Hepatocyte (in vitro differentiated cells): Measurements from ENCODE around the gene TRIP12. TPM values are rescaled to one million over a fixed set of nuclear protein-coding genes. Genes with fewer than 3 reads are reported as not detected.

Source experiments
- DNase-seq: peaks from one replicate; pipeline ENCODE4 v3.0.0-alpha.2; 2016; ENCODE audit warnings: low spot score
- H2AFZ ChIP-seq: fragments of 200-600 bp; sonication (generic); 2 replicates; pipeline ENCODE4 v1.6.0; 2016; ENCODE audit warnings: antibody characterized with exemption, mild to moderate bottlenecking
- H3K27ac ChIP-seq: fragments of 200-600 bp; sonication (generic); 2 replicates; pipeline ENCODE4 v1.5.1; 2016; ENCODE audit warnings: mild to moderate bottlenecking
- H3K27me3 ChIP-seq: fragments of 200-600 bp; sonication (generic); 2 replicates; pipeline ENCODE4 v1.6.1; 2016
- H3K36me3 ChIP-seq: fragments of 200-600 bp; sonication (generic); replicated peaks from 2 replicates; pipeline ENCODE4 v1.5.1; 2016; ENCODE audit warnings: low read depth; ENCODE audit not compliant: insufficient read depth
- H3K4me1 ChIP-seq: fragments of 200-600 bp; sonication (generic); 2 replicates; pipeline ENCODE4 v1.5.1; 2016; ENCODE audit warnings: mild to moderate bottlenecking, moderate library complexity; ENCODE audit not compliant: insufficient read depth
- H3K4me2 ChIP-seq: fragments of 200-600 bp; sonication (generic); 2 replicates; pipeline ENCODE4 v1.6.0; 2016
- H3K4me3 ChIP-seq: fragments of 200-600 bp; sonication (generic); 2 replicates; pipeline ENCODE4 v1.5.1; 2016; ENCODE audit warnings: mild to moderate bottlenecking
- H3K79me2 ChIP-seq: fragments of 200-600 bp; sonication (generic); 2 replicates; pipeline ENCODE4 v1.6.0; 2017; ENCODE audit warnings: mild to moderate bottlenecking
- H3K9me2 ChIP-seq: fragments of 200-600 bp; sonication (generic); replicated peaks from 2 replicates; pipeline ENCODE4 v1.6.0; 2017; ENCODE audit warnings: mild to moderate bottlenecking; ENCODE audit not compliant: insufficient read depth
- H3K9me3 ChIP-seq: fragments of 200-600 bp; sonication (generic); 2 replicates; pipeline ENCODE4 v1.5.1; 2016; ENCODE audit warnings: low read depth, mild to moderate bottlenecking
- H4K20me1 ChIP-seq: fragments of 200-600 bp; sonication (generic); 2 replicates; pipeline ENCODE4 v1.6.0; 2016; ENCODE audit warnings: mild to moderate bottlenecking; ENCODE audit not compliant: insufficient read depth, poor library complexity, severe bottlenecking
- CTCF ChIP-seq: fragments of 200-600 bp; sonication (generic); IDR thresholded peaks from 2 replicates; pipeline ENCODE4 v1.5.1; 2016; ENCODE audit warnings: antibody characterized with exemption, mild to moderate bottlenecking; ENCODE audit not compliant: poor library complexity
- EZH2 ChIP-seq: fragments of 200-600 bp; sonication (generic); IDR thresholded peaks from 2 replicates; pipeline ENCODE4 v1.6.1; 2016; ENCODE audit warnings: antibody characterized with exemption, mild to moderate bottlenecking, borderline replicate concordance
- EZH2phosphoT487 ChIP-seq: fragments of 200-600 bp; sonication (generic); IDR thresholded peaks from one replicate; pipeline ENCODE4 v1.6.1; 2018; ENCODE audit warnings: antibody characterized with exemption, mild to moderate bottlenecking, low read depth, moderate library complexity; ENCODE audit not compliant: unreplicated experiment, severe bottlenecking
- WGBS: methylation state at CpG from one replicate; pipeline ENCODE4 v1.1.6; 2016; ENCODE audit warnings: low lambda C conversion rate; ENCODE audit errors: missing lambda C conversion rate; 5-methylcytosine and 5-hydroxymethylcytosine counted together
- polyA plus RNA-seq: library from polyadenylated mRNA; unstranded; fragments of >200 nt; fragmentation: Nextera tagmentation; extraction: Ambion mirVana; gene quantifications from 2 replicates; pipeline ENCODE4 v1.2.1, GENCODE V29; 2016
- total RNA-seq: library from RNA; depleted of rRNA; stranded (reverse); fragments of >200 nt; gene quantifications from 2 replicates; pipeline ENCODE4 v1.2.3, GENCODE V29; 2014

Gene TRIP12
- total and polyA plus RNA-seq, 2 experiments from 2014 or later = 40.7 to 136 TPM

DNA sequence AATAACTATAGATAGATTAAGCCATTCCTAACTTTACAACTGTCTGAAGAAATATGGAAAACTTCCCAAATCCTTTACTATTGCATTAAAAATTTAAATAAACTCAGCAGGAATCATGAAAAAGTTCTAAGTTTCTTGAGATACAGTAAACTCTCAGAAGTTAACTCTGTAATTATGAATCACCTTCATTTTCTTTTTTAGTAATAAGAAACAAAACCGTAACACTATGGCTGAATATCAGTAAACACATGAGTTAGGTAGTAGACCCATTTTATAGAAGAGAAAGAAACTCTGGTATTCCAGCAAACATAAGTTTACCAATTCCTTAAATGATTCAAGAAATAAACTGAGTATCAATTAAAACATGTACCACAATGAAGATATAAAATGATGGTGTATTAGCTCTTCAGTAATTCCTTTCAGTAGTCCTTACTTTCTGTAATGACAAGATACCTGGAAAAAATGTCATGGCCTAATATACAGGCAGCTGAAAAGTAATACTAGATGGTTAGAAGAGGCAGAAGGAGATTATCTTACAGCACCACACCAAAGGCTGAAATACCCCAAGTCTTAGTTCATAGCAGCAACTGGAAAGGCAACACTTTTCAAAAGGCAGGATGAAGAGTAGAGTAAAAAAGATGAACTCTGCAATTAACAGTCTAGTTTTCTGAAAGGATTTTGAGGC, 11.5 kb downstream of the TRIP12 start:
- Histone ChIP-seq H3K9me2 (no peaks in the 10 kb centered on the region), H2AFZ (no peak overlapping the region), H3K27ac (peak overlapping the region; percentile 36), H3K4me3 (no peak overlapping the region), H3K79me2 (peaks cover 100% of the 10 kb centered on the region), H4K20me1 (peaks cover 93% of the 10 kb centered on the region), H3K4me1 (no peaks in the 10 kb centered on the region), H3K4me2 (no peak overlapping the region), H3K27me3 (no peaks in the 10 kb centered on the region), H3K36me3 (no peaks in the 10 kb centered on the region), H3K9me3 (no peaks in the 10 kb centered on the region)
- DNase-seq = no peak
- no peak for TF ChIP-seq EZH2
- no peak for TF ChIP-seq CTCF
- TF ChIP-seq EZH2phosphoT487 = no peak
- 88% methylated on average over 1 of the region's 1 CpG for WGBS

- H3K79me2 ChIP-seq = peaks cover 100% of the 10 kb centered on the region
- no peak for TF ChIP-seq EZH2
- TF ChIP-seq EZH2phosphoT487 = no peak
- no peak for TF ChIP-seq CTCF
- no peak overlapping the region for H3K4me3 ChIP-seq
- H2AFZ ChIP-seq = no peak overlapping the region
- H3K4me1 ChIP-seq = no peaks in the 10 kb centered on the region
- no peak overlapping the region for H3K4me2 ChIP-seq
- no peaks in the 10 kb centered on the region for H3K9me2 ChIP-seq
- H4K20me1 ChIP-seq = peaks cover 89% of the 10 kb centered on the region
- no peaks in the 10 kb centered on the region for H3K36me3 ChIP-seq
- 81% methylated on average over 2 of the region's 2 CpGs for WGBS
- no peaks in the 10 kb centered on the region for H3K9me3 ChIP-seq
- DNase-seq = no peak
- no peak overlapping the region for H3K27ac ChIP-seq
- no peaks in the 10 kb centered on the region for H3K27me3 ChIP-seq
Measured at GRCh38 chr2:229909090-229909489, 12.7 kb downstream of the TRIP12 start.

DNA sequence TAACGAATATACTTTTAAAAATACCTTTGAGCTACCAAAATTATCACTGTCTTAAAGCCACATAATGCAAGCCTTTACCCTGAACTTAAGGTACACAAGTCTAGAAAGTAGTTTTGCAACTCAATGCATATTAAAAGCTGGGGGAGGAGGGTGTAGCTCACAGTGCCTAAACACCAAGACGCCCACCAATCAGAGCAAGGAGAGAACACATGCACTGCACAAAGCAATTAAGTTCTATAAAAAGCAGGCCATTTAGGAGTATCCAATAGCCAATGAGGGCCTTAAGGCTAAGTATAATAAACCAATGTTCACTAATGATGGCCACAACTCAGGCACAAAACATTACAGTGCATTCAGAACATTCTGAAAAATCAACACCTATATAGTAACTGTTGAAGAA, 16.2 kb downstream of the TRIP12 start:
- no peak for DNase-seq
- H3K36me3 ChIP-seq = no peaks in the 10 kb centered on the region

More for the DNA sequence above, 16.2 kb downstream of the TRIP12 start:
- Histone ChIP-seq H2AFZ (no peak overlapping the region), H3K27ac (no peak overlapping the region), H3K79me2 (peaks cover 100% of the 10 kb centered on the region), H3K27me3 (no peaks in the 10 kb centered on the region), H4K20me1 (peaks cover 85% of the 10 kb centered on the region), H3K4me3 (no peak overlapping the region), H3K4me1 (no peaks in the 10 kb centered on the region), H3K4me2 (no peak overlapping the region), H3K9me2 (no peaks in the 10 kb centered on the region), H3K9me3 (no peaks in the 10 kb centered on the region)
- WGBS = 98% methylated on average over 2 of the region's 2 CpGs
- TF ChIP-seq EZH2 (no peak), EZH2phosphoT487 (no peak), CTCF (no peak)
